DOHH2 (cell line): ENCODE results near the gene POLA1.

Experiments used
- H3F3A ChIP-seq: fragments of 200-600 bp; sonication (generic), shearing (Covaris generic); 2 replicates; pipeline ENCODE4 v1.6.0; 2016; ENCODE audit warnings: antibody characterized with exemption, mild to moderate bottlenecking; ENCODE audit not compliant: control insufficient read depth, insufficient read depth
- H3K27ac ChIP-seq: fragments of 200-600 bp; sonication (generic); 2 replicates; pipeline ENCODE4 v1.5.1; 2014; ENCODE audit warnings: low read depth, mild to moderate bottlenecking, low read length, moderate library complexity
- H3K27me3 ChIP-seq: fragments of 200-600 bp; sonication (generic); 2 replicates; pipeline ENCODE4 v1.6.1; 2014; ENCODE audit warnings: mild to moderate bottlenecking, low read length, mixed read lengths; ENCODE audit not compliant: control insufficient read depth
- H3K36me3 ChIP-seq: fragments of 200-600 bp; sonication (generic); 2 replicates; pipeline ENCODE4 v1.6.1; 2014; ENCODE audit warnings: mild to moderate bottlenecking, low read length, moderate library complexity, mixed read lengths; ENCODE audit not compliant: control insufficient read depth
- H3K4me1 ChIP-seq: fragments of 200-600 bp; sonication (generic); 2 replicates; pipeline ENCODE4 v1.6.1; 2014; ENCODE audit warnings: mild to moderate bottlenecking, low read length, mixed read lengths; ENCODE audit not compliant: control insufficient read depth
- H3K4me2 ChIP-seq: fragments of 200-600 bp; sonication (generic); 2 replicates; pipeline ENCODE4 v1.6.0; 2014; ENCODE audit warnings: mild to moderate bottlenecking, low read length, moderate library complexity
- H3K4me3 ChIP-seq: fragments of 200-600 bp; sonication (generic); 2 replicates; pipeline ENCODE4 v1.5.1; 2014; ENCODE audit warnings: mild to moderate bottlenecking, low read length, mixed read lengths
- H3K79me2 ChIP-seq: fragments of 200-600 bp; sonication (generic); 2 replicates; pipeline ENCODE4 v1.6.1; 2014; ENCODE audit warnings: mild to moderate bottlenecking, low read length, mixed read lengths; ENCODE audit not compliant: control insufficient read depth
- H3K9me2 ChIP-seq: fragments of 200-600 bp; sonication (generic); replicated peaks from 2 replicates; pipeline ENCODE4 v1.6.1; 2014; ENCODE audit warnings: mild to moderate bottlenecking, low read length, mixed read lengths; ENCODE audit not compliant: control insufficient read depth
- H3K9me3 ChIP-seq: fragments of 200-600 bp; sonication (generic); 2 replicates; pipeline ENCODE4 v1.6.1; 2014; ENCODE audit warnings: antibody characterized with exemption, low read length, mixed read lengths; ENCODE audit not compliant: control insufficient read depth, insufficient read depth
- H4K20me1 ChIP-seq: fragments of 200-600 bp; sonication (generic); 2 replicates; pipeline ENCODE4 v1.6.0; 2014; ENCODE audit warnings: low read depth, mild to moderate bottlenecking, antibody characterized with exemption, low read length, moderate library complexity; ENCODE audit not compliant: control insufficient read depth, insufficient read depth
- CTCF ChIP-seq: fragments of 200-600 bp; sonication (generic); IDR thresholded peaks from one replicate; pipeline ENCODE4 v1.5.1; 2014; ENCODE audit warnings: antibody characterized with exemption, mild to moderate bottlenecking, low read depth, low read length; ENCODE audit not compliant: poor library complexity, severe bottlenecking
- EZH2phosphoT487 ChIP-seq: fragments of 200-600 bp; sonication (generic); IDR thresholded peaks from 2 replicates; pipeline ENCODE4 v1.6.1; 2017; ENCODE audit warnings: borderline replicate concordance, mild to moderate bottlenecking, antibody characterized with exemption, low read length, moderate library complexity, mixed read lengths

The POLA1 gene

GRCh38 chrX:24672701-24673190 is 21.0 kb upstream of the POLA1 start:
- no peak for TF ChIP-seq CTCF
- no peak for TF ChIP-seq EZH2phosphoT487
- Histone ChIP-seq H3K9me2 (no peaks in the 10 kb centered on the region), H3K27me3 (no peaks in the 10 kb centered on the region), H3K4me1 (no peaks in the 10 kb centered on the region), H3K4me3 (no peak overlapping the region), H3K36me3 (no peaks in the 10 kb centered on the region), H3K79me2 (no peaks in the 10 kb centered on the region), H3K9me3 (no peaks in the 10 kb centered on the region), H3F3A (no peaks in the 10 kb centered on the region), H3K27ac (no peak overlapping the region), H3K4me2 (no peak overlapping the region), H4K20me1 (no peaks in the 10 kb centered on the region)

DNA sequence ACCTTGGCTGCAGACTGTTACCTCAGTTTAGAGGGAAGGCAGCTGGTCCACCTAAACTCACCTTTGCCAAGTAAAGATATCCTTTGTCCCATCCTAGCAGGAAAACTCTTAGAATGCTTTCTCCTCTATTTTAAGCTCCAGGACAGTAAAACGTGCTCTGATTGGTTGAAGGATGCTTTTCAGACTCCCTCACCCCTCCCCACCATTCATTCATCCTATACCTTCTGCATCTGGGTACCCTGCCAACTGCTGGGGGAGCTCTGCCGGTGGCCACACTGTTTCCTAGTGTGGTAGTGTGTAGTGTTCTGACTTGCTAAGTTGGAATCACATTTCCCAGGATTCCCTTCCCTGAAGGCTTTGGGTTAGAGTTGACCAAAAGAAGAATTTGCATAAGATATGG is 20.3 kb upstream of the POLA1 start:
- Histone ChIP-seq H3F3A (no peaks in the 10 kb centered on the region), H4K20me1 (no peaks in the 10 kb centered on the region), H3K4me3 (no peak overlapping the region), H3K27ac (no peak overlapping the region), H3K9me2 (no peaks in the 10 kb centered on the region), H3K27me3 (no peaks in the 10 kb centered on the region), H3K4me2 (no peak overlapping the region), H3K36me3 (no peaks in the 10 kb centered on the region), H3K4me1 (no peaks in the 10 kb centered on the region), H3K9me3 (no peaks in the 10 kb centered on the region), H3K79me2 (no peaks in the 10 kb centered on the region)
- TF ChIP-seq EZH2phosphoT487 (no peak), CTCF (no peak)

- H3K4me1 ChIP-seq = no peaks in the 10 kb centered on the region
- no peaks in the 10 kb centered on the region for H3K9me3 ChIP-seq
- no peak overlapping the region for H3K27ac ChIP-seq
- no peaks in the 10 kb centered on the region for H4K20me1 ChIP-seq
- no peak overlapping the region for H3K4me3 ChIP-seq
- no peak overlapping the region for H3K4me2 ChIP-seq
- no peaks in the 10 kb centered on the region for H3F3A ChIP-seq
- no peak for TF ChIP-seq CTCF
- TF ChIP-seq EZH2phosphoT487 = no peak
- H3K36me3 ChIP-seq = no peaks in the 10 kb centered on the region
- H3K9me2 ChIP-seq = no peaks in the 10 kb centered on the region
- no peaks in the 10 kb centered on the region for H3K27me3 ChIP-seq
- no peaks in the 10 kb centered on the region for H3K79me2 ChIP-seq
These were observed 17.2 kb upstream of the POLA1 start for GRCh38 chrX:24676403-24677024.
